Kidney (tissue), 14 donors: ENCODE results near the gene CACNB1. TPM values are rescaled to one million over a fixed set of nuclear protein-coding genes. Genes with fewer than 3 reads are reported as not detected.

ENCODE experiments used
- DNase-seq, 5 donors: peaks; one replicate each; pipeline ENCODE4 v3.0.0-alpha.2; 2013 to 2020
- FAIRE-seq: peaks from 2 replicates; lab custom pipeline; 2012; peaks lifted over from hg19 to GRCh38; lab: Jason Lieb, UNC
- H3K27ac ChIP-seq, 2 donors: one replicate each; pipeline ENCODE4 v1.7.0; 2013; ENCODE audit warnings: low read depth in 2 of 2, low read length in 2 of 2, inconsistent platforms in 1 of 2
- H3K27me3 ChIP-seq: one replicate; pipeline ENCODE4 v1.7.1; 2013; ENCODE audit warnings: low read length, inconsistent platforms; ENCODE audit not compliant: control insufficient read depth, insufficient read depth
- H3K36me3 ChIP-seq, 3 donors: one replicate each; pipeline versions ENCODE4 v1.7.0 to v1.7.1; 2013; ENCODE audit warnings: low read length in 3 of 3, control low read depth in 1 of 3, inconsistent platforms in 1 of 3; ENCODE audit not compliant: insufficient read depth in 3 of 3, control insufficient read depth in 2 of 3
- H3K4me1 ChIP-seq, 3 donors: one replicate each; pipeline versions ENCODE4 v1.7.0 to v1.7.1; 2013; ENCODE audit warnings: low read length in 3 of 3, inconsistent platforms in 1 of 3, low read depth in 1 of 3; ENCODE audit not compliant: control insufficient read depth in 2 of 3, insufficient read depth in 2 of 3
- H3K4me3 ChIP-seq, 3 donors: one replicate each; pipeline versions ENCODE4 v1.7.0 to v1.8.1; 2013; ENCODE audit warnings: low read length in 3 of 3, control low read depth in 1 of 3, inconsistent platforms in 1 of 3
- H3K9ac ChIP-seq, 3 donors: one replicate each; pipeline versions ENCODE4 v1.7.0 to v1.7.1; 2013; ENCODE audit warnings: low read length in 3 of 3, control low read depth in 1 of 3, inconsistent platforms in 1 of 3
- H3K9me3 ChIP-seq, 3 donors: one replicate each; pipeline versions ENCODE4 v1.7.0 to v1.7.1; 2013; ENCODE audit warnings: low read length in 3 of 3, control low read depth in 1 of 3, inconsistent platforms in 1 of 3; ENCODE audit not compliant: control insufficient read depth in 2 of 3, insufficient read depth in 1 of 3
- intact Hi-C: fragments of 100-400 bp; cut with DNase I; formaldehyde crosslinking; loops from one replicate; pipeline ENCODE4 v1.11.1; 2022
- polyA plus RNA-seq: library from polyadenylated mRNA; stranded (reverse); fragments of 350-450 nt; fragmentation: Illumina TruSeq; extraction: RNeasy Lipid Tissue Mini Kit (QIAGEN cat#74804); gene quantifications from one replicate; pipeline ENCODE4 v1.2.3, GENCODE V29; 2014; ENCODE audit warnings: low read depth, low replicate concordance; ENCODE audit not compliant: insufficient read depth
- total RNA-seq: library from RNA; stranded (reverse); fragmentation: NEBNext Ultra II Directional; extraction: Animal tissue kit (Norgen Biotek cat#: 25700); gene quantifications from one replicate; pipeline ENCODE4 v1.2.1, GENCODE V29; 2021
- TF ChIP-seq, protein P1 (sequence below): IDR thresholded peaks from 3 replicates; pipeline ENCODE4 v1.5.1; 2012; ENCODE audit warnings: mild to moderate bottlenecking, moderate library complexity, borderline replicate concordance; ENCODE audit not compliant: insufficient read depth; ENCODE audit errors: extremely low read depth
- donor health status: control.
- donor health status: control.
- donor health status: control.
- donor health status: control.
- donor health status: control.
- donor health status: DM: yes; HTN: yes; CAD: no.
- donor health status: Normal renal cell carcinoma (clear cell type).

Gene CACNB1
- total and polyA plus RNA-seq, 2 donors from 2014 or later = 1.4 to 9.9 TPM

GRCh38 chr17:39161962-39162361, 35.5 kb downstream of the CACNB1 start:
- intact Hi-C loops = no loop called here
- Histone ChIP-seq H3K4me3 (no peak overlapping the region), H3K27ac (no peak overlapping the region), H3K9me3 (no peaks in the 10 kb centered on the region), H3K4me1 (peaks cover 0 to 8% (median 0%) of the 10 kb centered on the region in 3 donors), H3K36me3 (no peaks in the 10 kb centered on the region), H3K9ac (no peak overlapping the region), H3K27me3 (no peaks in the 10 kb centered on the region)
- TF ChIP-seq, protein P1, sequence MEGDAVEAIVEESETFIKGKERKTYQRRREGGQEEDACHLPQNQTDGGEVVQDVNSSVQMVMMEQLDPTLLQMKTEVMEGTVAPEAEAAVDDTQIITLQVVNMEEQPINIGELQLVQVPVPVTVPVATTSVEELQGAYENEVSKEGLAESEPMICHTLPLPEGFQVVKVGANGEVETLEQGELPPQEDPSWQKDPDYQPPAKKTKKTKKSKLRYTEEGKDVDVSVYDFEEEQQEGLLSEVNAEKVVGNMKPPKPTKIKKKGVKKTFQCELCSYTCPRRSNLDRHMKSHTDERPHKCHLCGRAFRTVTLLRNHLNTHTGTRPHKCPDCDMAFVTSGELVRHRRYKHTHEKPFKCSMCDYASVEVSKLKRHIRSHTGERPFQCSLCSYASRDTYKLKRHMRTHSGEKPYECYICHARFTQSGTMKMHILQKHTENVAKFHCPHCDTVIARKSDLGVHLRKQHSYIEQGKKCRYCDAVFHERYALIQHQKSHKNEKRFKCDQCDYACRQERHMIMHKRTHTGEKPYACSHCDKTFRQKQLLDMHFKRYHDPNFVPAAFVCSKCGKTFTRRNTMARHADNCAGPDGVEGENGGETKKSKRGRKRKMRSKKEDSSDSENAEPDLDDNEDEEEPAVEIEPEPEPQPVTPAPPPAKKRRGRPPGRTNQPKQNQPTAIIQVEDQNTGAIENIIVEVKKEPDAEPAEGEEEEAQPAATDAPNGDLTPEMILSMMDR = no peak
- FAIRE-seq = no peak
- DNase-seq = no peak

DNA sequence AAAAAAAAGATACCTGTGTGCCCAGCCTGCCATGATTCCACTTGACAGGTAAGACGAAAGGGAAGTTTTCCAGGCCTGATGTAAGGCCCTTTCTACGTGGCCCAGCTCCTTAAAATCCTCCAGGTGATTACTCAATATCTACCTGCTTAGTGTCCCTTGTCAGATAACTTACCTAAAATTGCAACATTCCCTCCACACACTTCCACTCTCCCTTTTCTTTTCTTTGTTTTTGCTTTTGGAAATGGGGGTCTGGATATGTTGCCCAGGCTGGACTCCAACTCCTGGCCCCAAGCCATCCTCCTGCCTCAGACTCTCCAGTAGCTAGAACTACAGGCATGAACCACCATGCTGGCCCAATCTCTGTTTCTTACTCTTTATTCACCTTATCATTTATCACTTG, 38.8 kb downstream of the CACNB1 start:
- peaks cover 0 to under 1% (median 0%) of the 10 kb centered on the region in 3 donors for H3K4me1 ChIP-seq
- DNase-seq = no peak
- H3K36me3 ChIP-seq = no peaks in the 10 kb centered on the region
- no peak for FAIRE-seq
- no peaks in the 10 kb centered on the region for H3K9me3 ChIP-seq
- TF ChIP-seq, protein P1 = no peak
- no peak overlapping the region for H3K27ac ChIP-seq
- intact Hi-C loops = loop anchor here (10.0 kb wide), 1 partner anchor 174 kb away; no protein-coding TSS in a partner anchor
- H3K27me3 ChIP-seq = no peaks in the 10 kb centered on the region
- no peak overlapping the region for H3K9ac ChIP-seq
- no peak overlapping the region for H3K4me3 ChIP-seq

DNA sequence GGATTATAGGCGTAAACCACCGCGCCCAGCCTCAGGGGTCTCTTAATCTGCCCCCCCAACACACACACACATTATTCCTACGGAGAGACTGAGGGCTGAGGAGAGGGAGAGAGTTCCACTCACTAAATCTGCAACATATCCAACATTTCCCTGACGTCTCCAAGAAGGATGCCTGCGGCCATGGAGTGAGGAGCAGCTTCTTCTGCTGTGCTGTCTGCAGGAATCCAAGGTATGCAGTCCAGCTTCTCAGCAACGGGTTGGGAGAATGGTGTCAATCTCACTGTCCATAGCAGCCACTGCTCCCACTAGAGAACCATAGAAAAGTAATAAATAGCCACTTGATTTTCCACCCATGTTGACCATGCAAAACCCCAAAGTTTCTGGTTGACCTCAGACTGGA, 41.0 kb downstream of the CACNB1 start:
- Histone ChIP-seq H3K36me3 (no peaks in the 10 kb centered on the region), H3K9me3 (no peaks in the 10 kb centered on the region), H3K9ac (no peak overlapping the region), H3K4me3 (no peak overlapping the region), H3K27me3 (no peaks in the 10 kb centered on the region), H3K27ac (no peak overlapping the region), H3K4me1 (peaks cover 0 to 10% (median 8%) of the 10 kb centered on the region in 3 donors)
- intact Hi-C loops = loop anchor here (10.0 kb wide), 1 partner anchor 172 kb away; no protein-coding TSS in a partner anchor
- TF ChIP-seq, protein P1 = no peak
- DNase-seq (no peak), FAIRE-seq (no peak)

- TF ChIP-seq, protein P1 = no peak
Observed at GRCh38 chr17:39155654-39156053, 41.8 kb downstream of the CACNB1 start.

More at GRCh38 chr17:39155654-39156053, 41.8 kb downstream of the CACNB1 start:
- Histone ChIP-seq H3K4me3 (no peak overlapping the region), H3K9ac (no peak overlapping the region), H3K27me3 (no peaks in the 10 kb centered on the region), H3K4me1 (peaks cover 0 to 10% (median 8%) of the 10 kb centered on the region in 3 donors), H3K27ac (no peak overlapping the region), H3K9me3 (no peaks in the 10 kb centered on the region), H3K36me3 (no peaks in the 10 kb centered on the region)
- DNase-seq = no peak
- no peak for FAIRE-seq
- intact Hi-C loops = loop anchor here (10.0 kb wide), 1 partner anchor 171 kb away; no protein-coding TSS in a partner anchor
